SK-N-SH (cell line): ENCODE measurements around the gene TINAGL1. TPM values are rescaled to one million over a fixed set of nuclear protein-coding genes. Genes with fewer than 3 reads are reported as not detected.

Source experiments
- CTCF ChIA-PET: fragments of 300-600, 350-600 bp; formaldehyde crosslinking; extraction: SDS; loops from one replicate; lab custom pipeline; 2021; lab: Yijun Ruan, JAX
- POLR2A ChIA-PET: fragments of 350-600 bp; sonication (Branson Sonifier 250); formaldehyde crosslinking; extraction: SDS; loops from one replicate; lab custom pipeline; 2020; ENCODE audit warnings: antibody characterized with exemption, inconsistent platforms; lab: Yijun Ruan, JAX
- DNase-seq: peaks from one replicate; pipeline ENCODE4 v3.0.0; 2012
- H2AFZ ChIP-seq: fragments of 200-600 bp; sonication (generic); 2 replicates; pipeline ENCODE4 v1.8.1; 2016; ENCODE audit warnings: antibody characterized with exemption, mild to moderate bottlenecking, low read depth
- H3F3A ChIP-seq: fragments of 200-600 bp; sonication (generic); replicated peaks from 2 replicates; pipeline ENCODE3; 2016; ENCODE audit warnings: antibody characterized with exemption, mild to moderate bottlenecking; ENCODE audit not compliant: insufficient read depth
- H3K27ac ChIP-seq, 2 experiments: fragments of 200-500 bp in 1 of 2; fragments of 200-600 bp in 1 of 2; sonication (Bioruptor generic) in 1 of 2; sonication (generic), shearing (Covaris generic) in 1 of 2; 2 replicates each; pipeline versions ENCODE4 v1.5.1 to v1.6.1; 2014 to 2016; ENCODE audit warnings: low read depth in 2 of 2, inconsistent platforms in 1 of 2, low read length in 1 of 2, mild to moderate bottlenecking in 1 of 2, mixed read lengths in 1 of 2
- H3K27me3 ChIP-seq: fragments of 200-600 bp; sonication (generic), shearing (Covaris generic); 2 replicates; pipeline ENCODE4 v1.6.1; 2016; ENCODE audit warnings: mixed run types; ENCODE audit not compliant: insufficient read depth
- H3K36me3 ChIP-seq, 2 experiments: fragments of 200-500 bp in 1 of 2; fragments of 200-600 bp in 1 of 2; sonication (Bioruptor generic) in 1 of 2; sonication (generic) in 1 of 2; replicated peaks in 1 of 2; 2 replicates each; pipeline versions ENCODE3 to v1.5.1; 2014 to 2016; ENCODE audit warnings: low read length in 1 of 2, mild to moderate bottlenecking in 1 of 2; ENCODE audit not compliant: insufficient read depth in 2 of 2, control insufficient read depth in 1 of 2
- H3K4me1 ChIP-seq, 2 experiments: fragments of 200-500 bp in 1 of 2; fragments of 200-600 bp in 1 of 2; sonication (Bioruptor generic) in 1 of 2; sonication (generic), shearing (Covaris generic) in 1 of 2; 2 replicates each; pipeline versions ENCODE4 v1.5.1 to v1.6.1; 2014 to 2016; ENCODE audit warnings: low read depth in 1 of 2, low read length in 1 of 2, mixed run types in 1 of 2; ENCODE audit not compliant: insufficient read depth in 2 of 2, control insufficient read depth in 1 of 2
- H3K4me2 ChIP-seq: fragments of 200-600 bp; sonication (generic), shearing (Covaris generic); 2 replicates; pipeline ENCODE4 v1.6.1; 2017; ENCODE audit warnings: mixed run types
- H3K4me3 ChIP-seq, 2 experiments: fragments of 200-500 bp in 1 of 2; fragments of 200-600 bp in 1 of 2; sonication (Bioruptor generic) in 1 of 2; sonication (generic), shearing (Covaris generic) in 1 of 2; 2 replicates each; pipeline versions ENCODE4 v1.5.1 to v1.8.1; 2014 to 2016; ENCODE audit warnings: low read depth in 2 of 2, inconsistent platforms in 1 of 2, low read length in 1 of 2, mild to moderate bottlenecking in 1 of 2, mixed read lengths in 1 of 2, moderate library complexity in 1 of 2
- H3K79me2 ChIP-seq: fragments of 200-600 bp; sonication (generic); 2 replicates; pipeline ENCODE4 v1.8.1; 2017; ENCODE audit warnings: mild to moderate bottlenecking; ENCODE audit not compliant: insufficient read depth
- H3K9ac ChIP-seq: fragments of 200-600 bp; sonication (generic); 2 replicates; pipeline ENCODE4 v1.6.1; 2017; ENCODE audit warnings: mixed run types
- H3K9me2 ChIP-seq: fragments of 200-600 bp; sonication (generic); 2 replicates; pipeline ENCODE4 v1.6.1; 2017; ENCODE audit warnings: mixed run types
- H3K9me3 ChIP-seq: fragments of 200-600 bp; sonication (generic); 2 replicates; pipeline ENCODE4 v1.6.1; 2017; ENCODE audit warnings: mixed run types, mild to moderate bottlenecking, moderate library complexity
- H4K20me1 ChIP-seq: fragments of 200-600 bp; sonication (generic); 2 replicates; pipeline ENCODE4 v1.6.1; 2017; ENCODE audit warnings: mild to moderate bottlenecking, mixed run types; ENCODE audit not compliant: insufficient read depth
- EP300 ChIP-seq, 2 experiments: IDR thresholded peaks; 2 replicates each; pipeline versions ENCODE4 v1.4.0 to v1.6.1; 2012; ENCODE audit warnings: borderline replicate concordance in 1 of 2, low read depth in 1 of 2, low read length in 1 of 2
- EZH2phosphoT487 ChIP-seq: fragments of 200-600 bp; sonication (generic); IDR thresholded peaks from 2 replicates; pipeline ENCODE4 v1.6.1; 2017; ENCODE audit warnings: low read depth, mixed run types, mild to moderate bottlenecking, antibody characterized with exemption, moderate library complexity, borderline replicate concordance
- FOSL2 ChIP-seq: IDR thresholded peaks from 2 replicates; pipeline ENCODE4 v1.4.0; 2012; ENCODE audit warnings: low read depth, mild to moderate bottlenecking, moderate library complexity, borderline replicate concordance
- IRF3 ChIP-seq: fragments of 150-350 bp; IDR thresholded peaks from 2 replicates; pipeline ENCODE4 v1.6.1; 2016; ENCODE audit warnings: mild to moderate bottlenecking, low read depth, low read length
- PBX3 ChIP-seq: IDR thresholded peaks from 2 replicates; pipeline ENCODE4; 2012
- POLR2AphosphoS5 ChIP-seq: IDR thresholded peaks from 2 replicates; pipeline ENCODE4 v1.6.1; 2012; ENCODE audit warnings: low read depth, low read length
- RCOR1 ChIP-seq: fragments of 150-350 bp; IDR thresholded peaks from 2 replicates; pipeline ENCODE4 v1.6.1; 2017; ENCODE audit warnings: antibody characterized with exemption, low read length
- RFX5 ChIP-seq: IDR thresholded peaks from 2 replicates; pipeline ENCODE4 v1.6.1; 2012; ENCODE audit warnings: mild to moderate bottlenecking, improper control_type of control experiment, low read length
- RXRA ChIP-seq: IDR thresholded peaks from 2 replicates; pipeline ENCODE4 v1.4.0; 2012; ENCODE audit warnings: low read depth, mild to moderate bottlenecking, borderline replicate concordance
- SIN3A ChIP-seq: IDR thresholded peaks from 2 replicates; pipeline ENCODE4 v1.6.1; 2012; ENCODE audit warnings: low read depth, mild to moderate bottlenecking, low read length, moderate library complexity, borderline replicate concordance
- SMC3 ChIP-seq: IDR thresholded peaks from 2 replicates; pipeline ENCODE4 v1.6.1; 2012; ENCODE audit warnings: low read depth, low read length, improper control_type of control experiment
- TEAD4 ChIP-seq: IDR thresholded peaks from 2 replicates; pipeline ENCODE4 v1.4.0; 2012; ENCODE audit warnings: mild to moderate bottlenecking, borderline replicate concordance; ENCODE audit not compliant: insufficient read depth
- USF1 ChIP-seq: IDR thresholded peaks from 2 replicates; pipeline ENCODE4 v1.4.0; 2012; ENCODE audit warnings: low read depth, borderline replicate concordance
- WGBS: methylation state at CpG from one replicate; pipeline ENCODE4 v1.1.6; 2017; ENCODE audit warnings: low lambda C conversion rate; 5-methylcytosine and 5-hydroxymethylcytosine counted together
- polyA plus RNA-seq, 3 experiments: library from polyadenylated mRNA; depleted of rRNA; stranded (reverse); fragments of >200 nt; gene quantifications; 2 replicates each; pipeline ENCODE4 v1.2.3, GENCODE V29; 2012

TINAGL1 gene
- polyA plus RNA-seq, 1 of the 3 experiments (the other 2 are of a cell fraction) = not detected

GRCh38 chr1:31576743-31577455 lies 584 bp downstream of the TINAGL1 start:
- Histone ChIP-seq H3K4me2 (no peak overlapping the region), H3K4me3 (no peak overlapping the region), H3K9me2 (no peaks in the 10 kb centered on the region), H3K9me3 (no peaks in the 10 kb centered on the region), H3K27me3 (no peaks in the 10 kb centered on the region), H3K36me3 (no peaks in the 10 kb centered on the region), H3K9ac (no peak overlapping the region), H3F3A (peaks cover 8% of the 10 kb centered on the region), H4K20me1 (no peaks in the 10 kb centered on the region)
- ChIA-PET CTCF (interaction anchor here (0.6 to 3.3 kb wide), 8 partner anchors 11 to 154 kb away, joined by 3 to 15 read pairs (median 4); no protein-coding TSS in a partner anchor), POLR2A (no interaction called here)
- TF ChIP-seq SIN3A = no peak
- TF ChIP-seq EP300 (IDR thresholded peaks at IDR 0.05; ENCODE audit: borderline replicate concordance in 1 of 2, low read depth in 1 of 2, low read length in 1 of 2) = no peak
- TF ChIP-seq RXRA = no peak
- no peak for TF ChIP-seq IRF3
- no peak for TF ChIP-seq SMC3
- TF ChIP-seq RFX5 = no peak
- no peak for TF ChIP-seq RCOR1
- TF ChIP-seq TEAD4 = no peak
- no peak for TF ChIP-seq PBX3
- TF ChIP-seq FOSL2 = no peak
- no peak for TF ChIP-seq POLR2AphosphoS5
- TF ChIP-seq EZH2phosphoT487 = no peak
- no peak for TF ChIP-seq USF1
- TF ChIP-seq, all 33 proteins: peak for 0
- Histone ChIP-seq H3K4me1 (peaks cover 14 to 17% of the 10 kb centered on the region in 2 experiments; a peak in 3 of 4 replicates), H3K27ac (no peak overlapping the region), H3K79me2 (no peaks in the 10 kb centered on the region), H2AFZ (no peak overlapping the region)
- 97% methylated on average over 13 of the region's 27 CpGs for WGBS
- no peak for DNase-seq
